SU-DHL-6 (cell line): ENCODE data around the gene JPT1.
A peak's percentile ranks its signal among the peaks of the same experiment; 100 is the strongest.
"Not testable (repeated sequence)": the region's sequence is repeated elsewhere in the genome, so short reads cannot be mapped to it uniquely, and the experiment has no call there.

Source experiments
- H2AFZ ChIP-seq: fragments of 200-600 bp; sonication (generic); 2 replicates; pipeline ENCODE4 v1.6.1; 2014; ENCODE audit warnings: low read depth, mild to moderate bottlenecking, moderate library complexity, mixed read lengths, antibody characterized with exemption, low read length; ENCODE audit not compliant: severe bottlenecking
- H3F3A ChIP-seq: fragments of 200-600 bp; shearing (Covaris generic); 2 replicates; pipeline ENCODE4 v1.6.0; 2016; ENCODE audit warnings: antibody characterized with exemption, mild to moderate bottlenecking; ENCODE audit not compliant: insufficient read depth
- H3K27ac ChIP-seq: fragments of 200-600 bp; sonication (generic); 2 replicates; pipeline ENCODE4 v1.5.1; 2016; ENCODE audit warnings: low read depth, mild to moderate bottlenecking, low read length, moderate library complexity, mixed read lengths
- H3K27me3 ChIP-seq: fragments of 200-600 bp; sonication (generic), shearing (Covaris generic); 2 replicates; pipeline ENCODE4 v1.6.0; 2014; ENCODE audit warnings: mild to moderate bottlenecking, low read length
- H3K36me3 ChIP-seq: fragments of 200-600 bp; sonication (generic); 2 replicates; pipeline ENCODE4 v1.6.1; 2014; ENCODE audit warnings: mild to moderate bottlenecking, low read length, mixed read lengths
- H3K4me2 ChIP-seq: fragments of 300-600, 200-600 bp; shearing (Covaris generic), sonication (generic); 2 replicates; pipeline ENCODE4 v1.6.0; 2014; ENCODE audit warnings: low read length, low read depth, mild to moderate bottlenecking; ENCODE audit not compliant: poor library complexity, severe bottlenecking
- H3K4me3 ChIP-seq: fragments of 200-600 bp; sonication (generic); 2 replicates; pipeline ENCODE4 v1.5.1; 2014; ENCODE audit warnings: antibody characterized with exemption, low read length, mild to moderate bottlenecking, mixed read lengths; ENCODE audit not compliant: insufficient read depth, poor library complexity, severe bottlenecking
- H3K79me2 ChIP-seq: fragments of 200-600 bp; sonication (generic); 2 replicates; pipeline ENCODE4 v1.6.1; 2014; ENCODE audit warnings: mild to moderate bottlenecking, low read length, moderate library complexity; ENCODE audit not compliant: insufficient read depth
- H3K9ac ChIP-seq: fragments of 200-600 bp; sonication (generic); 2 replicates; pipeline ENCODE4 v1.7.0; 2014; ENCODE audit warnings: mild to moderate bottlenecking, low read length
- H3K9me2 ChIP-seq: fragments of 200-600 bp; sonication (generic); replicated peaks from 2 replicates; pipeline ENCODE4 v1.6.1; 2014; ENCODE audit warnings: low read length; ENCODE audit not compliant: insufficient read depth
- H3K9me3 ChIP-seq: fragments of 200-600 bp; sonication (generic); 2 replicates; pipeline ENCODE4 v1.6.1; 2014; ENCODE audit warnings: low read length, mixed read lengths; ENCODE audit not compliant: insufficient read depth
- H4K20me1 ChIP-seq: fragments of 200-600 bp; sonication (generic); 2 replicates; pipeline ENCODE4 v1.6.1; 2014; ENCODE audit warnings: low read depth, mild to moderate bottlenecking, antibody characterized with exemption, low read length, moderate library complexity, mixed read lengths
- EZH2phosphoT487 ChIP-seq: fragments of 200-600 bp; sonication (generic), shearing (Covaris generic); conservative IDR thresholded peaks from 2 replicates; pipeline ENCODE4 v1.6.1; 2018; ENCODE audit warnings: mild to moderate bottlenecking, antibody characterized with exemption, low read length, moderate library complexity, mixed read lengths
- TF ChIP-seq, protein P1 (sequence below): fragments of 200-600 bp; sonication (generic); IDR thresholded peaks from one replicate; pipeline ENCODE4 v1.5.1; 2017; ENCODE audit warnings: antibody characterized with exemption, mild to moderate bottlenecking, low read length, moderate library complexity; ENCODE audit not compliant: insufficient read depth, poor library complexity, severe bottlenecking

Gene JPT1

DNA sequence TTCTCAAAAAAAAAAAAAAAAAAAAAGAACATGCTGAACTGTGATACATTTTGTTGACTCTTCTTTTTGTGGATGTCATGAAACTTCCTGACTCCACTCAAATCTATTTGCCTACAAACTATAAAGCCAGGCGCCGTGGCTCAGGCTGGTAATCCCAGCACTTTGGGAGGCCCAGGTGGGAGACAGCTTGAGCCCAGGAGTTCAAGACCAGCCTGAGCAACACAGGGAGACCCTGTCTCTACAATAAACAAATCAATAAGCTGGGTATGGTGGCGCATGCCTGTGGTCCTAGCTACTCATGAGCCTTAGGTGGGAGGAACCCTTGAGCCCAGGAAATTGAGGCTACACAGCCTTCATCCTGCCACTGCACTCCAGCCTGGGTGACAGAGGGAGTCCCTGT lies 21.3 kb downstream of the JPT1 start:
- Histone ChIP-seq H3F3A (peaks cover 27% of the 10 kb centered on the region), H3K9me2 (no peaks in the 10 kb centered on the region), H3K9me3 (no peaks in the 10 kb centered on the region), H3K4me2 (no peak overlapping the region), H3K9ac (no peak overlapping the region), H2AFZ (no peak overlapping the region), H3K4me3 (no peak overlapping the region), H3K79me2 (peaks cover 17% of the 10 kb centered on the region), H3K36me3 (0 out of 2 replicates have a peak, but pooled peaks cover 4% of the 10 kb centered on the region), H3K27ac (no peak overlapping the region), H4K20me1 (peaks cover 3% of the 10 kb centered on the region; the same call in 1 of the 2 replicates), H3K27me3 (no peaks in the 10 kb centered on the region)
- TF ChIP-seq, protein P1, sequence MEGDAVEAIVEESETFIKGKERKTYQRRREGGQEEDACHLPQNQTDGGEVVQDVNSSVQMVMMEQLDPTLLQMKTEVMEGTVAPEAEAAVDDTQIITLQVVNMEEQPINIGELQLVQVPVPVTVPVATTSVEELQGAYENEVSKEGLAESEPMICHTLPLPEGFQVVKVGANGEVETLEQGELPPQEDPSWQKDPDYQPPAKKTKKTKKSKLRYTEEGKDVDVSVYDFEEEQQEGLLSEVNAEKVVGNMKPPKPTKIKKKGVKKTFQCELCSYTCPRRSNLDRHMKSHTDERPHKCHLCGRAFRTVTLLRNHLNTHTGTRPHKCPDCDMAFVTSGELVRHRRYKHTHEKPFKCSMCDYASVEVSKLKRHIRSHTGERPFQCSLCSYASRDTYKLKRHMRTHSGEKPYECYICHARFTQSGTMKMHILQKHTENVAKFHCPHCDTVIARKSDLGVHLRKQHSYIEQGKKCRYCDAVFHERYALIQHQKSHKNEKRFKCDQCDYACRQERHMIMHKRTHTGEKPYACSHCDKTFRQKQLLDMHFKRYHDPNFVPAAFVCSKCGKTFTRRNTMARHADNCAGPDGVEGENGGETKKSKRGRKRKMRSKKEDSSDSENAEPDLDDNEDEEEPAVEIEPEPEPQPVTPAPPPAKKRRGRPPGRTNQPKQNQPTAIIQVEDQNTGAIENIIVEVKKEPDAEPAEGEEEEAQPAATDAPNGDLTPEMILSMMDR: no peak
- TF ChIP-seq EZH2phosphoT487: no peak

DNA sequence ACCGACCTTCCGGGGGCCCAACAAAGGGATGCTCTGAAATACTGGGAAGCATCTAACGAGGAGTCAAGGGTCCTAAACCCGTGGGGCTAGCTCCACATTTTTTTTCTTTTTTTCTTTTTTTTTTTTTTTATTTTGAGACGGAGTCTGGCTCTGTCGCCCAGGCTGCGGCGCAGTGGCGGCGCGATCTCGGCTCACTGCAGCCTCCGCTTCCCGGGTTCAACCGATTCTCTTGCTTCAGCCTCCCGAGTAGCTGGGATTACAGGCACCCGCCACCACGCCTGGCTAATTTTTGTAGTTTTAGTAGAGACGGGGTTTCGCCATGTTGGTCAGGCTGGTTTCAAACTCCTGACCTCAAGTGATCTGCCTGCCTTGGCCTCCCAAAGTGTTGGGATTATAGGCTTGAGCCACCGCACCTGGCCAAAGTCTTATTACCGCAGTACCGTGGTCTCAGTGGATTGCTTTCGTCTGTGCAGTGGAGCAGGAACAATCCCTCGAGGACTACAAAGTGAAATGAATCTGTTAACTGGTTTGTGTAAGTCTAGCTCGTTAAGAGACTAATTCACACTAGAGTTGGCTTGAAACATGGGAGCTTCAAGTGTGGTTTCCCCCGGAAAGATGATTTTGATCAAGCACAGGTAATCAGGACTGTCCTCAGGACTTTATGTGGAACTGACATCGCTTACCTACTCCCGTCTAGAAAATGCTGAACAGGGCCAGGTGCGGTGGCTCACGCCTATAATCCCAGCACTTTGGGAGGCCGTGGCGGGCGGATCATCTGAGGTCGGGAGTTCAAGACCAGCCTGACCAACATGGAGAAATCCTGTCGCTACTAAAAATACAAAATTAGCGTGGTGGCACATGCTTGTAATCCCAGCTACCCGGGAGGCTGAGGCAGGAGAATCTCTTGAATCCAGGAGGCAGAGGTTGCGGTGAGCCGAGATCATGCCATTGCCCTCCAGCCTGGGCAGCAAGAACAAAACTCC lies 22.0 kb downstream of the JPT1 start:
- H3K36me3 ChIP-seq, H3K9me3 ChIP-seq, H4K20me1 ChIP-seq, H3K9me2 ChIP-seq, H3K27me3 ChIP-seq: not testable (repeated sequence)
- Histone ChIP-seq H2AFZ (peak overlapping the region; percentile 95), H3K4me2 (peak overlapping the region; percentile 77), H3K79me2 (peaks cover 17% of the 10 kb centered on the region), H3K9ac (peak overlapping the region; percentile 94), H3K4me3 (peak overlapping the region; percentile 92), H3K27ac (peak overlapping the region; percentile 70), H3F3A (peaks cover 31% of the 10 kb centered on the region)

DNA sequence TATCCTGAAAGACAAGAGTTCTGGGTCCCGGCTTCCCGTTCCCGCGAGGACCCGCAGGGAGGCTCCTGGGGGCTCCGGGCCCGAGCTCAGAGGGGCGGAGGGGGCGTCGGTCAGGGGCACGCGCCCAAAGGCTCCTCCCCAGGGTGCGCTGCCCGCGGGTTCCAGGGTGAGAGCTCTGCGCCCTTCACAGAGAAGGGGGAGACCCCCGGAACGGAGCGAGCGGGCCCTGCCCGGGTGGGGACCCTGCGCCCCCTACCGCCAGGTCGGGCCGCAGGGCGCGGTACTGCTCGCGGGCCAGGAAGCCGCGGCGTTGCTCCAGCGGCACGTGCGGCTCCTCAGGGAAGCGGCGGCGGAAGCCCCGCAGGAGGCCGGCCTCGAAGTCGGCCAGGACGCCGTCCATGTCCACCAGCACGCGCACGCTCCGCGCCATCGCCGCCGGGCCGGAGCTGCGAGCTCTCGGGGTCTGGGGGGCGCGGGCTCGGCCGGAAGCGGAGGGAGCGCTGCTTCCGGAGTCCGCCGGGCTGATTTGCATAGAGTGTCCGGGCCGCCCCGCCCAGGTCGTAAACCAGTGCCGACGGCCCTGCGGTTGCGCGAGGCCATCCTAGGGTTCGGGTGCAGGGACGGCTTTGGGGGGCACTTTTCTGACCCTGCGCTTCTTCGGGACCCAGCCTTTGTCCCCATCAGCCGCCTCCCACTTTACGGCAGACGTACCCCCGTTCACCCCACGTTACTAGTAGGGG lies 22.9 kb downstream of the JPT1 start, which contains the start of gene NT5C:
Gene NT5C (minus strand): TSS at position 465 of the 740 bp plus-strand sequence. CDS start 35 bp downstream, at position 430.
- Histone ChIP-seq H3K27me3 (no peaks in the 10 kb centered on the region), H3K36me3 (no peaks in the 10 kb centered on the region), H3K4me3 (peak within 1 kb of the TSS; percentile 92), H3K9ac (peak within 1 kb of the TSS; percentile 94), H3K9me2 (no peaks in the 10 kb centered on the region), H3K79me2 (peaks cover 17% of the 10 kb centered on the region), H4K20me1 (peaks cover 3% of the 10 kb centered on the region; the same call in 1 of the 2 replicates), H3K27ac (peak within 1 kb of the TSS; percentile 70), H3F3A (peaks cover 24% of the 10 kb centered on the region), H3K9me3 (no peaks in the 10 kb centered on the region), H2AFZ (peak within 1 kb of the TSS; percentile 95), H3K4me2 (peak within 1 kb of the TSS; percentile 77)
- TF ChIP-seq, protein P1: peak; percentile 64
- no peak for TF ChIP-seq EZH2phosphoT487
